22Rv1 (cell line): ENCODE results near the gene MT1A.

ENCODE experiments used
- CTCF ChIP-seq: fragments of 450-650 bp; IDR thresholded peaks from 2 replicates; pipeline ENCODE4 v1.5.1; 2017; ENCODE audit warnings: mild to moderate bottlenecking
- ZFX ChIP-seq: fragments of 450-650 bp; IDR thresholded peaks from 2 replicates; pipeline ENCODE4 v1.6.1; 2017; ENCODE audit warnings: antibody characterized with exemption, borderline replicate concordance

GRCh38 chr16:56610017-56610608 lies 28.4 kb upstream of the MT1A start:
- TF ChIP-seq CTCF: no peak
- no peak for TF ChIP-seq ZFX
